Heart right ventricle (tissue), 16 donors: ENCODE data around the gene GVQW3. TPM values are rescaled to one million over a fixed set of nuclear protein-coding genes. Genes with fewer than 3 reads are reported as not detected.

Experiments used
- ATAC-seq, 8 donors: fragments of 200-7000 bp; cut with Tn5 transposase; one replicate each; pipeline ENCODE4 v1.9.1; 2020; ENCODE audit warnings: mild to moderate bottlenecking in 8 of 8, moderate library complexity in 8 of 8, moderate number of reproducible peaks in 1 of 8
- DNase-seq, 2 donors: peaks; one replicate each; pipeline ENCODE4 v3.0.0-alpha.2; 2020
- H3K27ac ChIP-seq, 10 donors: fragments of 200-600 bp; sonication (generic) in 2 of 10; one replicate each; pipeline versions ENCODE4 v1.5.0 to v1.8.0; 2020 to 2022; ENCODE audit warnings: mild to moderate bottlenecking in 3 of 10
- H3K27me3 ChIP-seq, 7 donors: fragments of 200-600 bp; one replicate each; pipeline ENCODE4 v1.8.0; 2021 to 2022; ENCODE audit warnings: mild to moderate bottlenecking in 2 of 7
- H3K36me3 ChIP-seq, 9 donors: fragments of 200-600 bp; sonication (generic) in 1 of 9; one replicate each; pipeline versions ENCODE4 v1.5.0 to v1.8.0; 2020 to 2022; ENCODE audit warnings: mild to moderate bottlenecking in 2 of 9
- H3K4me1 ChIP-seq, 9 donors: fragments of 200-600 bp; sonication (generic) in 1 of 9; one replicate each; pipeline versions ENCODE4 v1.5.0 to v1.8.0; 2020 to 2022; ENCODE audit warnings: mild to moderate bottlenecking in 4 of 9
- H3K4me3 ChIP-seq, 10 donors: fragments of 200-600 bp; sonication (generic) in 2 of 10; one replicate each; pipeline versions ENCODE4 v1.5.0 to v1.8.0; 2020 to 2022; ENCODE audit warnings: mild to moderate bottlenecking in 7 of 10, moderate library complexity in 2 of 10
- H3K9me3 ChIP-seq, 11 donors: fragments of 200-600 bp in 10 of 11; sonication (generic) in 2 of 11; one replicate each; pipeline versions ENCODE4 v1.5.0 to v1.8.0; 2013 to 2022; ENCODE audit warnings: mild to moderate bottlenecking in 2 of 11, control low read depth in 1 of 11, moderate library complexity in 1 of 11
- WGBS, 2 donors: extraction: QIAGEN DNeasy Blood & Tissue Kit; methylation state at CpG; one replicate each; pipeline ENCODE4 v1.1.7; 2013; ENCODE audit warnings: inconsistent platforms in 1 of 2; 5-methylcytosine and 5-hydroxymethylcytosine counted together
- intact Hi-C, 10 donors: fragments of 100-400 bp; cut with DNase I; formaldehyde crosslinking; loops; one replicate each; pipeline versions ENCODE4 v1.11.1 to v1.14.2; 2022
- polyA plus RNA-seq, 2 donors: library from polyadenylated mRNA; stranded (reverse); fragments of 200-250 nt; gene quantifications; one replicate each; pipeline ENCODE4 v1.2.3, GENCODE V29; 2013
- total RNA-seq, 10 donors: library from RNA; stranded (reverse); fragmentation: NEBNext Ultra II Directional in 3 of 10; extraction: Animal tissue kit (Norgen Biotek cat#: 25700) in 3 of 10; gene quantifications; one replicate each; pipeline versions ENCODE4 v1.2.1 to v1.2.4, GENCODE V29; 2021 to 2023
- TF ChIP-seq, protein P1 (sequence below), 9 donors: fragments of 200-600 bp; sonication (generic) in 2 of 9; IDR thresholded peaks; one replicate each; pipeline versions ENCODE4 v1.5.0 to v1.8.0; 2021 to 2022; ENCODE audit warnings: antibody characterized with exemption in 9 of 9, mild to moderate bottlenecking in 5 of 9, moderate library complexity in 1 of 9
- donor health status: Arrhythmogenic right ventricular cardiomyopathy.
- donor health status: ischemic (EF 13 %, LVEDD 7.1; RV severe dilation, severe dysfunction).
- donor health status: healthy with polysubstance abuse.
- donor health status: DM: no; HTN: yes; CAD: no.
- donor health status: DM: no; HTN: no; CAD: no.
- donor health status: ischemic (EF 25% LVEDD 6.9; RV normal size, moderate dysfunction).
- donor health status: ischemic (EF 25% LVEDD 5.7; RV mildly dilated, moderate dysfunction).
- donor health status: healthy.
- donor health status: DM: yes; HTN: yes; CAD: no.
- donor health status: Ischemic cardiomyopathy.
- donor health status: ischemic (EF 35%, LVEDD 5.7; RV mildly dilated, moderate dysfunction).
- donor health status: nonischemic (EF 11% LVEDD 7.7; RV severe dilation, severe dysfunction).
- donor health status: DM: yes; HTN: yes; CAD: no.
- donor health status: PGD.
- donor health status: ischemic (EF 29% LVEDD 5.4; RV normal size, mild dysfunction).
- donor health status: nonischemic (EF 23%, LVEDD 6.1; RV moderate dilation, normal function).

GVQW3 gene
- total and polyA plus RNA-seq, 12 donors, result 0.37 to 2.7 (median 1.6) TPM

DNA sequence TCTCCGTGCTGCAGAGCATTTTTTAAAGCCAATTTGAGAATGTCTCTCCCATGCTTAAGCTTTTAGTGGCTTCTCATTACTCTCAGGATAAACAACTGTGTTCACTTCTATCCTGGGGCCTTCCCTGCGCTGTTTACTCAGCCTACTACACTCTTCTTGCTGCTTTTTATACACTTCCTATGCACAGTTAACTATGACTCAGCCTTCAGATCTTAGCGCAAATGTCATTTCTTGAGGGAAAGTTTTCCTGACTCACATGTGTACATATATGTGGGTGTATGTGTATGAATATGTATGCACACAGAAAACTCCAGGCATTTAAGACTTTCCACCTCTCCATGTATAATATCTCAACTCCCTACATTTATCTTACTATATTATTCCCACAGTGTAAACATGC lies 10.0 kb upstream of the GVQW3 start:
- peak in 1 of 8 donors; percentile 41 for ATAC-seq
- H3K4me1 ChIP-seq, result peaks cover 0 to 49% (median 42%) of the 10 kb centered on the region in 9 donors
- WGBS, 2 donors, result 49 to 71% methylated on average over 3 of the region's 3 CpGs

DNA sequence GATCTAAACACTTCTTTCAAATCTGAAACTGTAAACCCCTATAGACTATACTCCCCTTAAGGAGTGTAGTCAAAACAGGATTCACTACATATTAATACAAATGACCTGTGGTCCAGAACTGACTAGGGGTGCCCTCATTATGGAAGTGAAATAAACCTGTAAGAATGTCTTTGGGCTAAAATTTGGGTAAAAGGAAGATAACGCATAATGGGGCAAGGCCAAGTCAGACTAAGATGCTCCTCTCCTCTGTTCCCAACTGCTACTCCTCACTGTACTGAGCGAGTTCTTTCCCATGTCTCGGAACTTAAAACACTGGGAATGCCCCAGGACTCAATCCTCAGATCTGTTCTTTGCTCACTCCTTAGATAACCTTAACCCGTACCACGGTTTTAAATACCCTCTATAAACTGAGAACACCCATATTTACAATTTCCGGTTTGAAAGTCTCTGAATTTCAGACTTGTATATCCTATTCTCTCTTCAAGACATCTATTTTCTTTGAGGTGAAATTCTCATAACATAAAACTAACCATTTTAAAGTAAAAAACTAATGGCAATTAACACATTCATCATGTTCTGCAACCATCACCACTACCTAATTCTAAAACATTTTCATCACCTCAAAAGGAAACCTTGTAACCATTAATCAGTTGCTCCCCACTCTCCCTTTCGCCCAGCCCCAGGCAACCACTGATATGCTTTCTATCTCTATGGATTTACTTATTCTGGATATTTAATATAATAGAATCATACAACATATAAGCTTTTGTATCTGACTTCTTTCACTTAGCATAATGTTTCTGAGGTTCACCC lies 4.2 kb upstream of the GVQW3 start:
- TF ChIP-seq, protein P1, sequence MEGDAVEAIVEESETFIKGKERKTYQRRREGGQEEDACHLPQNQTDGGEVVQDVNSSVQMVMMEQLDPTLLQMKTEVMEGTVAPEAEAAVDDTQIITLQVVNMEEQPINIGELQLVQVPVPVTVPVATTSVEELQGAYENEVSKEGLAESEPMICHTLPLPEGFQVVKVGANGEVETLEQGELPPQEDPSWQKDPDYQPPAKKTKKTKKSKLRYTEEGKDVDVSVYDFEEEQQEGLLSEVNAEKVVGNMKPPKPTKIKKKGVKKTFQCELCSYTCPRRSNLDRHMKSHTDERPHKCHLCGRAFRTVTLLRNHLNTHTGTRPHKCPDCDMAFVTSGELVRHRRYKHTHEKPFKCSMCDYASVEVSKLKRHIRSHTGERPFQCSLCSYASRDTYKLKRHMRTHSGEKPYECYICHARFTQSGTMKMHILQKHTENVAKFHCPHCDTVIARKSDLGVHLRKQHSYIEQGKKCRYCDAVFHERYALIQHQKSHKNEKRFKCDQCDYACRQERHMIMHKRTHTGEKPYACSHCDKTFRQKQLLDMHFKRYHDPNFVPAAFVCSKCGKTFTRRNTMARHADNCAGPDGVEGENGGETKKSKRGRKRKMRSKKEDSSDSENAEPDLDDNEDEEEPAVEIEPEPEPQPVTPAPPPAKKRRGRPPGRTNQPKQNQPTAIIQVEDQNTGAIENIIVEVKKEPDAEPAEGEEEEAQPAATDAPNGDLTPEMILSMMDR (IDR thresholded peaks at IDR 0.05), result no peak
- Histone ChIP-seq H3K36me3 (no peaks in the 10 kb centered on the region), H3K27me3 (no peaks in the 10 kb centered on the region), H3K4me1 (peaks cover 2 to 56% (median 37%) of the 10 kb centered on the region in 9 donors), H3K27ac (no peak overlapping the region), H3K9me3 (no peaks in the 10 kb centered on the region), H3K4me3 (no peak overlapping the region)
- DNase-seq, result no peak
- WGBS, 2 donors, result 88% methylated on average over 7 of the region's 7 CpGs
- ATAC-seq, result no peak
- intact Hi-C loops, result no loop called here

More for the DNA sequence above, 10.0 kb upstream of the GVQW3 start:
- no peak overlapping the region for H3K4me3 ChIP-seq
- no peaks in the 10 kb centered on the region for H3K36me3 ChIP-seq
- intact Hi-C loops, result no loop called here
- TF ChIP-seq, protein P1 (IDR thresholded peaks at IDR 0.05), result no peak
- H3K27ac ChIP-seq, result peak overlapping the region in 1 of 10 donors; percentile 29
- H3K27me3 ChIP-seq, result no peaks in the 10 kb centered on the region
- no peaks in the 10 kb centered on the region for H3K9me3 ChIP-seq
- no peak for DNase-seq

DNA sequence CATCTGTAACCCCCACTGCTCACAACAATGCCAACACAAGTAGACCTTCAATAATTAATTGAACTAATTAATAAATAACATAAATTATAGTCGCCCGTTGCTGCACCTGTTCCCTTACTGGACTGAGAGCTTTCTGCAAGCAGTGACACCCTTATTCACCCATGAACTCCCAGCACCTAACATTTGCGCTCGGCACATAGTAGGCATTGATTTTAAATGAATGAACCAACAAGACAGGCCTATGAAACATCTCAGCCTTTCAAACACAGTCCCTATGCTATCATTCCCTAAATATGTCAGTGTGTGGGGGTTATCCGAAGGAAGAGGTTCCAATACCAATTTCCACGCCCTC lies 1.3 kb upstream of the GVQW3 start:
- intact Hi-C loops, result loop anchor here in 7 of 10 donors (2.0 to 10.0 kb wide), 4 partner anchors 63 to 172 kb away; partner anchors contain the start of genes EMSY (in 3 of the 7) and WNT11 (in 1 of the 7)
- peak overlapping the region in 7 of 10 donors; percentile 88 to 94 (median 91) for H3K27ac ChIP-seq
- peaks cover 2 to 62% (median 45%) of the 10 kb centered on the region in 9 donors for H3K4me1 ChIP-seq
- no peak for DNase-seq
- TF ChIP-seq, protein P1 (IDR thresholded peaks at IDR 0.05), result no peak
- no peak for ATAC-seq
- 31 to 42% methylated on average over 6 of the region's 6 CpGs for WGBS, 2 donors
- H3K4me3 ChIP-seq, result peak overlapping the region; percentile 67 to 99 (median 94)
- H3K9me3 ChIP-seq, result no peaks in the 10 kb centered on the region
- H3K27me3 ChIP-seq, result no peaks in the 10 kb centered on the region
- no peaks in the 10 kb centered on the region for H3K36me3 ChIP-seq

DNA sequence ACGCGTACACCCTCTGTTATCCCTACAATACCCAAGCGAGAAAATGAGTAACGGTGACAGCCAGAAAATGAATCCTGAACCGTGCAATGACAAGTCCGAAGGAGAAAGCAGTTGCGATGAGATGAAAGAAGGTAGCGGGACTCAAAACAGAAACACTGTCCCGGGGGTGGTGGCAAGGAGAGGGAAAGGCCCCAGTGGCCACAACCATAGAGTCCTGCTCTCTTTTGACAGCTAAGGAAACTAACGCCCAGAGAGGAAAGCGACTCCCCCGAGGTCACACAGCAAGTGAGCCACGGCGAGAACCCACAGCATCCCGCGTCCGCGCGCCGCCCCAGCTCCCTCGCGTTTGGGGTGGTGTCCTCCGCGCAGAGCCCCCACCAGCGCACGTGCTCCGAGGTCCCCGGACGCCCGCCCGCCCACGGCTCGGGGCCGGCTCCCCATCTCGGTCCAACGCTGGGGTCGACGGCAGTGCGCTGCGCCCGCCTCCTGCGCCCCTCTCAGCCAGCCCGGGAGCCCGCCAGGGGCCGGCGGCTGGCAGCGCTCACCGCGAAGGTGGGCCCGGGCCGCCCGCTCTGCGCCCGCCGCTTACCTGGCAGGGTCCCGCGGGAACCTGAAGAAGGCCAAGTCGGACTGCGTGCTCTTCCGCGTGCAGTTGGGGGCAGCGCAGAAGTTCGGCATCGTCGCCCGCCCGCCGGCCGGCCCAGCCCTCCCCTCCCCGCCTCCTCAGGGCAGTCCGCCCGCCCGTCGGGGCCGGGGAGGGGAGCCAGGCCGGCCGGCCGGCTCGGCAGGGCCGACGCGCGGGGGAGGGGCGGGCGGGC lies 755 bp upstream of the GVQW3 start:
- peak in 2 of 8 donors; percentile 1 to 12 for ATAC-seq
- intact Hi-C loops, result loop anchor here in 7 of 10 donors (2.0 to 10.0 kb wide), 4 partner anchors 62 to 173 kb away; partner anchors contain the start of genes EMSY (in 3 of the 7) and WNT11 (in 1 of the 7)
- H3K4me1 ChIP-seq, result peaks cover 2 to 56% (median 39%) of the 10 kb centered on the region in 9 donors

More for the DNA sequence above, 755 bp upstream of the GVQW3 start:
- DNase-seq, result peak in 1 of 2 donors; percentile 9
- Histone ChIP-seq H3K9me3 (no peaks in the 10 kb centered on the region), H3K27ac (peak overlapping the region; percentile 42 to 94 (median 91)), H3K36me3 (no peaks in the 10 kb centered on the region), H3K4me3 (peak overlapping the region; percentile 67 to 99 (median 94)), H3K27me3 (no peaks in the 10 kb centered on the region)
- TF ChIP-seq, protein P1 (IDR thresholded peaks at IDR 0.05), result no peak
- 0 to 1% methylated on average over 52 to 80 of the region's 85 CpGs for WGBS, 2 donors
